HEK293 (cell line): ENCODE data around the gene PIK3IP1.

ENCODE experiments used
- CTCF ChIA-PET: fragments of 350-600 bp; formaldehyde crosslinking; extraction: SDS; loops from one replicate; lab custom pipeline; 2021; ENCODE audit warnings: antibody characterized with exemption; lab: Yijun Ruan, JAX
- POLR2A ChIA-PET: fragments of 300-600 bp; formaldehyde crosslinking; extraction: SDS; loops from one replicate; lab custom pipeline; 2020; ENCODE audit warnings: antibody characterized with exemption, inconsistent platforms; lab: Yijun Ruan, JAX
- H3K27ac ChIP-seq: fragments of 200-500 bp; sonication (Bioruptor generic); 2 replicates; pipeline ENCODE4 v1.5.1; 2014; ENCODE audit warnings: low read depth, low read length, control low read depth, inconsistent platforms; ENCODE audit errors: extremely low read depth
- H3K36me3 ChIP-seq, 2 experiments: fragments of 200-500 bp in 1 of 2; sonication (Bioruptor generic) in 1 of 2; 1 replicate in 1 of 2; 2 replicates in 1 of 2; pipeline ENCODE4 v1.5.1; 2014 to 2017; ENCODE audit warnings: inconsistent platforms in 2 of 2, low read length in 2 of 2; ENCODE audit not compliant: control insufficient read depth in 2 of 2, insufficient read depth in 1 of 2
- H3K4me1 ChIP-seq: fragments of 200-500 bp; sonication (Bioruptor generic); 2 replicates; pipeline ENCODE4 v1.5.1; 2014; ENCODE audit warnings: mild to moderate bottlenecking, low read length, inconsistent platforms; ENCODE audit not compliant: control insufficient read depth, insufficient read depth
- H3K4me3 ChIP-seq: 2 replicates; pipeline ENCODE4 v1.5.1; 2011; ENCODE audit warnings: low read depth, mild to moderate bottlenecking, control low read depth, low read length, moderate library complexity
- H3K9me3 ChIP-seq: fragments of 200-500 bp; sonication (Bioruptor generic); 2 replicates; pipeline ENCODE4 v1.5.1; 2014; ENCODE audit warnings: low read depth, low read length, inconsistent platforms; ENCODE audit not compliant: control insufficient read depth, insufficient read depth
- BCL11B ChIP-seq: fragments of 450-650 bp; formaldehyde crosslinking; IDR thresholded peaks from 2 replicates; pipeline ENCODE4 v1.5.1; 2016; ENCODE audit warnings: low read depth, missing biosample characterization, missing genetic modification characterization
- GLIS1 ChIP-seq: fragments of 450-650 bp; formaldehyde crosslinking; IDR thresholded peaks from 2 replicates; pipeline ENCODE4 v1.5.1; 2016; ENCODE audit warnings: missing biosample characterization, missing genetic modification characterization
- KLF1 ChIP-seq: fragments of 450-650 bp; formaldehyde crosslinking; IDR thresholded peaks from 2 replicates; pipeline ENCODE4 v1.5.1; 2016; ENCODE audit warnings: missing biosample characterization, missing genetic modification characterization
- SETDB1 ChIP-seq: IDR thresholded peaks from one replicate; pipeline ENCODE4 v1.6.1; 2017; ENCODE audit warnings: mild to moderate bottlenecking, low read length, moderate library complexity, mixed read lengths; ENCODE audit not compliant: insufficient read length
- ZBTB10 ChIP-seq: fragments of 450-650 bp; formaldehyde crosslinking; IDR thresholded peaks from 2 replicates; pipeline ENCODE4 v1.5.1; 2016; ENCODE audit warnings: missing biosample characterization, missing genetic modification characterization
- ZIC2 ChIP-seq: fragments of 450-650 bp; formaldehyde crosslinking; IDR thresholded peaks from 2 replicates; pipeline ENCODE4 v1.5.1; 2016; ENCODE audit warnings: missing biosample characterization, missing genetic modification characterization
- ZNF112 ChIP-seq: fragments of 450-650 bp; formaldehyde crosslinking; IDR thresholded peaks from 2 replicates; pipeline ENCODE4 v1.5.0; 2017; ENCODE audit warnings: missing biosample characterization, missing genetic modification characterization
- ZNF133 ChIP-seq: fragments of 450-650 bp; formaldehyde crosslinking; IDR thresholded peaks from 2 replicates; pipeline ENCODE4 v1.5.1; 2016; ENCODE audit warnings: missing biosample characterization, missing genetic modification characterization
- ZNF23 ChIP-seq: fragments of 450-650 bp; formaldehyde crosslinking; IDR thresholded peaks from 2 replicates; pipeline ENCODE4 v1.5.1; 2016; ENCODE audit warnings: missing biosample characterization, missing genetic modification characterization, borderline replicate concordance
- ZNF239 ChIP-seq: fragments of 450-650 bp; formaldehyde crosslinking; IDR thresholded peaks from 2 replicates; pipeline ENCODE4 v1.5.1; 2016; ENCODE audit warnings: missing biosample characterization, missing genetic modification characterization
- ZNF274 ChIP-seq, 2 experiments: fragments of 200-500 bp in 1 of 2; fragments of 450-650 bp in 1 of 2; sonication (Bioruptor generic) in 1 of 2; formaldehyde crosslinking in 1 of 2; IDR thresholded peaks; 2 replicates each; pipeline versions ENCODE4 v1.5.1 to v1.6.1; 2014 to 2016; ENCODE audit warnings: borderline replicate concordance in 1 of 2, inconsistent platforms in 1 of 2, low read length in 1 of 2, missing biosample characterization in 1 of 2, missing genetic modification characterization in 1 of 2
- ZNF354C ChIP-seq: fragments of 450-650 bp; formaldehyde crosslinking; IDR thresholded peaks from 2 replicates; pipeline ENCODE4 v1.5.1; 2016; ENCODE audit warnings: missing biosample characterization, missing genetic modification characterization, low read depth, borderline replicate concordance
- ZNF549 ChIP-seq: fragments of 450-650 bp; IDR thresholded peaks from 2 replicates; pipeline ENCODE4 v1.5.1; 2018; ENCODE audit warnings: missing biosample characterization, missing genetic modification characterization, mild to moderate bottlenecking, inconsistent platforms, moderate library complexity
- ZNF555 ChIP-seq: fragments of 450-650 bp; formaldehyde crosslinking; conservative IDR thresholded peaks from 2 replicates; pipeline ENCODE4 v1.5.1; 2017; ENCODE audit warnings: missing biosample characterization, mild to moderate bottlenecking, missing genetic modification characterization, inconsistent platforms
- ZNF580 ChIP-seq: fragments of 450-650 bp; formaldehyde crosslinking; IDR thresholded peaks from 2 replicates; pipeline ENCODE4 v1.5.1; 2016; ENCODE audit warnings: missing biosample characterization, missing genetic modification characterization
- ZNF747 ChIP-seq: fragments of 450-650 bp; formaldehyde crosslinking; IDR thresholded peaks from 2 replicates; pipeline ENCODE4 v1.5.1; 2016; ENCODE audit warnings: missing biosample characterization, missing genetic modification characterization
- ZNF837 ChIP-seq: fragments of 450-650 bp; formaldehyde crosslinking; IDR thresholded peaks from 2 replicates; pipeline ENCODE4 v1.5.1; 2016; ENCODE audit warnings: missing biosample characterization, missing genetic modification characterization
- ZSCAN16 ChIP-seq: fragments of 450-650 bp; formaldehyde crosslinking; IDR thresholded peaks from 2 replicates; pipeline ENCODE4 v1.5.1; 2016; ENCODE audit warnings: missing biosample characterization, missing genetic modification characterization
- TF ChIP-seq, protein P1 (sequence below): fragments of 450-650 bp; formaldehyde crosslinking; IDR thresholded peaks from 2 replicates; pipeline ENCODE4 v1.5.1; 2016; ENCODE audit warnings: missing biosample characterization, missing genetic modification characterization

Gene PIK3IP1

DNA sequence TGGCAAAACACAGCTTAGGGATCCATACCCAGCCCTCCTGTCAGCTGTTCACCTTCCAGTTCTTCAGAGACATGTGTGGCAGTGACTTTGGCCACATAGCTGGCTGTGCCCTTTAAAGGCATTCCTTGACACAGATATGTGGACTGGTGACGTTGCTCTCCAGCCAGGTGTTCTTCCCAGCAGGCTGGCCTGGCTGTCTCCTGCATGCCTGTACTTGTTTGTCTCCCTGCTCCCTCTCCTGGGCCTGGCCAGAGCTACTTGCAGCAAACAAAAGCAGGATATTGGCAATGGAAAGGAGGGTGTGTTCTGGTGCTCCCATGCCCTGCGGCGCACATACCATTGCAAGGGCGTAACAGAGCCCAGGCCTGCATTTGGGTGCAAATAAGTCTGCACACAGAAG is 38.3 kb downstream of the PIK3IP1 start:
- TF ChIP-seq ZIC2 (tag by site-specific recombination) (0 out of 2 replicates have a peak, but pooled peaks have one; percentile 12), ZBTB10 (tag by site-specific recombination) (no peak)
- Histone ChIP-seq H3K9me3 (no peaks in the 10 kb centered on the region), H3K4me3 (no peak overlapping the region), H3K4me1 (no peaks in the 10 kb centered on the region), H3K27ac (no peak overlapping the region; the same call in 1 of the 2 replicates), H3K36me3 (peaks cover 0 to 11% of the 10 kb centered on the region in 2 experiments; a peak in 2 of 3 replicates)
- ChIA-PET CTCF (interaction anchor here (0.6 to 4.8 kb wide), 5 partner anchors 10 to 147 kb away, joined by 3 to 46 read pairs (median 3); partner anchors contain the start of genes LIMK2 and SELENOM), POLR2A (interaction anchor here (1.2 kb wide), 1 partner anchor 10 kb away, joined by 7 read pairs; no protein-coding TSS in a partner anchor)

- ChIA-PET POLR2A (no interaction called here), CTCF (interaction anchor here (0.8 to 6.3 kb wide), 6 partner anchors 9 to 38 kb away, joined by 3 to 41 read pairs (median 4); partner anchors contain the start of gene LIMK2)
- no peak for TF ChIP-seq ZNF354C
- no peak for TF ChIP-seq ZNF133 (tag by site-specific recombination)
- no peak for TF ChIP-seq ZSCAN16 (tag by site-specific recombination)
- TF ChIP-seq BCL11B (tag by site-specific recombination), result no peak
- Histone ChIP-seq H3K27ac (no peak overlapping the region), H3K4me1 (0 out of 2 replicates have a peak, but pooled peaks cover 2% of the 10 kb centered on the region), H3K9me3 (no peaks in the 10 kb centered on the region), H3K36me3 (no peaks in the 10 kb centered on the region), H3K4me3 (no peak overlapping the region)
Observed at GRCh38 chr22:31250740-31251600, 41.3 kb downstream of the PIK3IP1 start.

- ChIA-PET POLR2A (interaction anchor here (0.6 to 1.3 kb wide), 2 partner anchors 24 to 135 kb away, joined by 4 read pairs; no protein-coding TSS in a partner anchor), CTCF (interaction anchor here (1.4 to 6.3 kb wide), 4 partner anchors 21 to 64 kb away, joined by 3 to 41 read pairs (median 18); partner anchors contain the start of gene LIMK2)
- Histone ChIP-seq H3K9me3 (no peaks in the 10 kb centered on the region), H3K27ac (no peak overlapping the region), H3K4me1 (0 out of 2 replicates have a peak, but pooled peaks cover 2% of the 10 kb centered on the region), H3K36me3 (no peaks in the 10 kb centered on the region), H3K4me3 (no peak overlapping the region)
- peak; percentile 62 for TF ChIP-seq ZIC2 (tag by site-specific recombination)
- no peak for TF ChIP-seq ZNF580 (tag by site-specific recombination)
- peak; percentile 94 for TF ChIP-seq GLIS1 (tag by site-specific recombination)
- TF ChIP-seq ZNF274 (IDR thresholded peaks at IDR 0.05; ENCODE audit: low read length), result no peak
- TF ChIP-seq ZNF274 (tag by site-specific recombination; IDR thresholded peaks at IDR 0.05; ENCODE audit: borderline replicate concordance), result no peak
- TF ChIP-seq ZNF555 (tag by site-specific recombination), result no peak
- TF ChIP-seq KLF1, result 0 out of 2 replicates have a peak, but pooled peaks have one; percentile 42
- no peak for TF ChIP-seq ZNF112
- no peak for TF ChIP-seq ZNF747 (tag by site-specific recombination)
- TF ChIP-seq, protein P1, sequence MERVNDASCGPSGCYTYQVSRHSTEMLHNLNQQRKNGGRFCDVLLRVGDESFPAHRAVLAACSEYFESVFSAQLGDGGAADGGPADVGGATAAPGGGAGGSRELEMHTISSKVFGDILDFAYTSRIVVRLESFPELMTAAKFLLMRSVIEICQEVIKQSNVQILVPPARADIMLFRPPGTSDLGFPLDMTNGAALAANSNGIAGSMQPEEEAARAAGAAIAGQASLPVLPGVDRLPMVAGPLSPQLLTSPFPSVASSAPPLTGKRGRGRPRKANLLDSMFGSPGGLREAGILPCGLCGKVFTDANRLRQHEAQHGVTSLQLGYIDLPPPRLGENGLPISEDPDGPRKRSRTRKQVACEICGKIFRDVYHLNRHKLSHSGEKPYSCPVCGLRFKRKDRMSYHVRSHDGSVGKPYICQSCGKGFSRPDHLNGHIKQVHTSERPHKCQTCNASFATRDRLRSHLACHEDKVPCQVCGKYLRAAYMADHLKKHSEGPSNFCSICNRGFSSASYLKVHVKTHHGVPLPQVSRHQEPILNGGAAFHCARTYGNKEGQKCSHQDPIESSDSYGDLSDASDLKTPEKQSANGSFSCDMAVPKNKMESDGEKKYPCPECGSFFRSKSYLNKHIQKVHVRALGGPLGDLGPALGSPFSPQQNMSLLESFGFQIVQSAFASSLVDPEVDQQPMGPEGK (tag by site-specific recombination), result no peak
- TF ChIP-seq ZNF837 (tag by site-specific recombination), result no peak
- no peak for TF ChIP-seq ZNF549 (tag by site-specific recombination)
- TF ChIP-seq ZNF23 (tag by site-specific recombination), result no peak
- TF ChIP-seq SETDB1, result no peak
- no peak for TF ChIP-seq ZNF239
Observed at GRCh38 chr22:31248965-31249958, 43.0 kb downstream of the PIK3IP1 start.
